IPS-NIHi7 (cell line): ENCODE results near the gene CEACAM7.
"Not testable (repeated sequence)": the region's sequence is repeated elsewhere in the genome, so short reads cannot be mapped to it uniquely, and the experiment has no call there.

Experiments
- DNase-seq: peaks from one replicate; pipeline ENCODE4 v3.0.0; 2012; ENCODE audit warnings: mixed read lengths; ENCODE audit errors: extremely low spot score

Gene CEACAM7

DNA sequence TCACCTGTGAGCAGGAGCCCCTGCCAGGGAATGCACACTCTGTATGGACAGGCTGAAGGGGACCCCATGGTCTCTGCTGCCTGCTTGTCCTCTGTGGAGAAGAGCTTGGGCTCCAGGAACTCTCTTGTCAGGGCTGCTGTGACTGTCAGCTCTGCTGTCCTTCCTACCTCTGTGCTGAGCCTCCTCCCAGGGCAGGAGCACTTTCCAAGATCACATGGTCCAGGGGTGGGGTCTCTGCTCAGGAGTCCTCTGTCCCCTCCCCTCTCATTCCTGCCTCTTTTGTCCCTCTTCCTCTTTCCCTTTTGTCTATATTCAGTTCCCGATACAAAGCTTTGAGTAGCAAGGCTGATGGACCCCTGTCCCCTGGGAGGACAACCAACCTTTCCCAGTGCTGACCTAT is at the start of gene CEACAM7:
CEACAM7 (minus strand) TSS at position 173 of the 400 bp plus-strand sequence; CDS start at position 68, 105 bp downstream.
- no peak for DNase-seq

DNA sequence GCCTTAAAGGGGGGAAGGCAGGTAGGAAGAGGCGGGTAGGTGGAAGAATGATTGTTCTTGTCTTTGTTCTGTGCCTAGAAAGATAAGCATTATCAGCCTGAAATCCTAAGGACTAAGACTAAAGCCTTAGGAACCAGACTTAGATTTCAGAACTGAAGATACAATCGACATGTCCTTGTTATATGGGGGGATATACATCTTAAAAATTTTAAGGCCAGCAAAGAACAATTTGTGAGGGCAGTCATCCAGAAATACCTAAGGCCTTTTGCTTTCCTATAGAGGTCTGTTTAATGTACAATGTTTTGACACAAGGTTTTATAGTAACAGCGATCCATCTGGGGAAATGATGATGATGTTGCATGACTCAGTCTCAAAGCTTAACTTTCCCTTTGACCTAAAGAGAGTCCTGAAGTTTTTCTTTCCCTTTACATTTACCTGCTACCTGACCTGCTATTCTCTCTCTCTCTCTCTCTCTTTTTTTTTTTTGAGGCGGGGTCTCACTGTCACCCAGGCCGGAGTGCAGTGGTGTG is 47.1 kb upstream of the CEACAM7 start:
- DNase-seq, result no peak

DNA sequence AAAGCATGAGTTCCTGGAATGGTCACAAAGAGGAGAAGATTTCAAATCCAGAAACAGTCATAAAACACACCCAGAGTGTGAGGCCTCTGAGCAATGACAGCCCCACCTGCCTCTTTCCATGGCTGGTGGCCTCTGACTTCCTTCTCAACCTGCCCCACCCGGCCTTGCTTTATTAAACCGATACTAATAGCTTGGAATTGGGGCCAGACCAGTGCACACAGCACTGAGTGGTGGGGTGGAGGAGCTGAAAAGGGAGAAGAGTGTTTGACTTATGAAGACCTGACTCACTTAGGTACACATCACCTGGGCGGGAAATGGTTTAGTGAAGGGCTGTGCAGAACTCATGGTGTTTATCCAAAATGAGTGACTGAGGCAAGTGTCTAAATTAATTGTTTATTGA is 46.5 kb upstream of the CEACAM7 start:
- DNase-seq, result no peak

DNA sequence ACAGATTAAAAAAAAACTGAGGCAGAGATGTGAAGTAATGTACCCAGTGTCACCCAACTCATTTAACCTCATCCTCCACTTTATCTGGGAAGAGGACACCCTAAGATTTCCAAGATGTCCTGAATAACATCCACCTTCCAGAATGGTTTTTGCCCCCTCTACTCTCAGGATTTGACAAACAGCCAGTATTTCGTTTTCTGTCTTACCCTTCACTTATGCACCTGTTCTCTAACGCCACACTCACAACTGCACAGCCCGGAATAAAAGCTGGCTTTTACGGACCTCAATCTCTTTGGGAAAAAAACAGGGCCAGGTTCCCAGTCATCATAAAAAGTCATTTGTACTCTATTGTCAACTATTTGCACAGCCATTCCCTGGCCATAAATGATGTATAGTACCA is 46.1 kb upstream of the CEACAM7 start:
- no peak for DNase-seq

GRCh38 chr19:41726493-41726892 is 38.4 kb upstream of the CEACAM7 start:
- DNase-seq, result no peak

GRCh38 chr19:41720103-41720502 is 32.0 kb upstream of the CEACAM7 start:
- no peak for DNase-seq

GRCh38 chr19:41718761-41719160 is 30.7 kb upstream of the CEACAM7 start:
- DNase-seq, result no peak

- DNase-seq, result no peak
These were observed 26.5 kb upstream of the CEACAM7 start for GRCh38 chr19:41714598-41714997.

DNA sequence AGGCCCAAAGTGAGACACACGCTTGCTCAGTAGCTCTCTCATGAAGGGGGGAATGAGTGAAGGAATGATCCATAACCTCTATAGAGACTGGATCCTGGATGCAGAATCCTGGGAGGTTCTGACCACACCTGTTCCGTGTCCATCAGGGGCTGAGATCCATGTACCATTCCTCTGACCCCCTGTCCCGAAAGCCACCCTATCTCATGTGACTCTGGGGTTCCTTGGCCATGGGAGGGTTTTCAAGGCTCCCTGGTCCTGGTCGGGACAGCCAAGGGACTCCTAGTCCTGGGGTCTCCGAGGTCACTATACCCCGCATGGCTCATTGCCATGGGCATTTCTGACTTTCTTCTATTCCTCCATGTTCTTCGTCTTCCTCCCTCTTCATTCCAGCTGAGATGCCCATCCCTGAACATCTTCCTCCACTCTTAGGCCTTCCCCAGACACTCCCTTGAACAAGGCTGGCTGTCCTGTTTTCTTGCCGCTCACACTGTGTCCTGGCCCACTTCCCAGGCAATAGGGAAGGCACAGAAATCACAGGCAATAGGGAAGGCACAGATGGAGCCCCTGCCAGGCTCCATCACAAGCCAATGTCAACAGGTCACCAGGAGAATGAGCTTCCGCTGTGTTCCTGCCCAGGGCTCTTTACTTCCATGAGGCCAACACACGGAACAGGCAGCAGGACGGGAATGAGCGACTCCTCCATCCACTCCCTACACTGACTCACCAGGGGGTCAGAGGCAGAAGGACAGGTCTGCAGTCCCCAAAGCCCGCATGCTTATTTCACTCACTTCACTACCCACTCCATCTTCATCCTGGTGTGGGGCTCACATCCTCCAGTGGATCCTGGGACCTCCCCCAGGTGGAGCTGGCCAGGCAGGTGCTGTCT is 23.5 kb upstream of the CEACAM7 start:
- no peak for DNase-seq

GRCh38 chr19:41709951-41710645 is 22.0 kb upstream of the CEACAM7 start:
- DNase-seq, result no peak

- DNase-seq, result not testable (repeated sequence)
These were observed 21.4 kb upstream of the CEACAM7 start for GRCh38 chr19:41709516-41709915.

DNA sequence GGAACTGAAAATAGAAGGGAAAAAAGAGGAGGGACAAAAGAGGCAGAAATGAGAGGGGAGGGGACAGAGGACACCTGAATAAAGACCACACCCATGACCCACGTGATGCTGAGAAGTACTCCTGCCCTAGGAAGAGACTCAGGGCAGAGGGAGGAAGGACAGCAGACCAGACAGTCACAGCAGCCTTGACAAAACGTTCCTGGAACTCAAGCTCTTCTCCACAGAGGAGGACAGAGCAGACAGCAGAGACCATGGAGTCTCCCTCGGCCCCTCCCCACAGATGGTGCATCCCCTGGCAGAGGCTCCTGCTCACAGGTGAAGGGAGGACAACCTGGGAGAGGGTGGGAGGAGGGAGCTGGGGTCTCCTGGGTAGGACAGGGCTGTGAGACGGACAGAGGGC is 20.4 kb upstream of the CEACAM7 start, which contains the start of gene CEACAM5:
CEACAM5 (plus strand) TSS at position 146 of the 400 bp plus-strand sequence; CDS start at position 252, 106 bp downstream.
- DNase-seq, result no peak

- no peak for DNase-seq
These were observed 19.9 kb upstream of the CEACAM7 start for GRCh38 chr19:41707871-41708371.

GRCh38 chr19:41707502-41707812 is 19.4 kb upstream of the CEACAM7 start:
- DNase-seq, result no peak

DNA sequence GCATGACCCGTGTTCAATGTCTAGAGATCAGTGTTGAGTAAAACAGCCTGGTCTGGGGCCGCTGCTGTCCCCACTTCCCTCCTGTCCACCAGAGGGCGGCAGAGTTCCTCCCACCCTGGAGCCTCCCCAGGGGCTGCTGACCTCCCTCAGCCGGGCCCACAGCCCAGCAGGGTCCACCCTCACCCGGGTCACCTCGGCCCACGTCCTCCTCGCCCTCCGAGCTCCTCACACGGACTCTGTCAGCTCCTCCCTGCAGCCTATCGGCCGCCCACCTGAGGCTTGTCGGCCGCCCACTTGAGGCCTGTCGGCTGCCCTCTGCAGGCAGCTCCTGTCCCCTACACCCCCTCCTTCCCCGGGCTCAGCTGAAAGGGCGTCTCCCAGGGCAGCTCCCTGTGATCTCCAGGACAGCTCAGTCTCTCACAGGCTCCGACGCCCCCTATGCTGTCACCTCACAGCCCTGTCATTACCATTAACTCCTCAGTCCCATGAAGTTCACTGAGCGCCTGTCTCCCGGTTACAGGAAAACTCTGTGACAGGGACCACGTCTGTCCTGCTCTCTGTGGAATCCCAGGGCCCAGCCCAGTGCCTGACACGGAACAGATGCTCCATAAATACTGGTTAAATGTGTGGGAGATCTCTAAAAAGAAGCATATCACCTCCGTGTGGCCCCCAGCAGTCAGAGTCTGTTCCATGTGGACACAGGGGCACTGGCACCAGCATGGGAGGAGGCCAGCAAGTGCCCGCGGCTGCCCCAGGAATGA is 18.9 kb upstream of the CEACAM7 start:
- peak; percentile 95 for DNase-seq

DNA sequence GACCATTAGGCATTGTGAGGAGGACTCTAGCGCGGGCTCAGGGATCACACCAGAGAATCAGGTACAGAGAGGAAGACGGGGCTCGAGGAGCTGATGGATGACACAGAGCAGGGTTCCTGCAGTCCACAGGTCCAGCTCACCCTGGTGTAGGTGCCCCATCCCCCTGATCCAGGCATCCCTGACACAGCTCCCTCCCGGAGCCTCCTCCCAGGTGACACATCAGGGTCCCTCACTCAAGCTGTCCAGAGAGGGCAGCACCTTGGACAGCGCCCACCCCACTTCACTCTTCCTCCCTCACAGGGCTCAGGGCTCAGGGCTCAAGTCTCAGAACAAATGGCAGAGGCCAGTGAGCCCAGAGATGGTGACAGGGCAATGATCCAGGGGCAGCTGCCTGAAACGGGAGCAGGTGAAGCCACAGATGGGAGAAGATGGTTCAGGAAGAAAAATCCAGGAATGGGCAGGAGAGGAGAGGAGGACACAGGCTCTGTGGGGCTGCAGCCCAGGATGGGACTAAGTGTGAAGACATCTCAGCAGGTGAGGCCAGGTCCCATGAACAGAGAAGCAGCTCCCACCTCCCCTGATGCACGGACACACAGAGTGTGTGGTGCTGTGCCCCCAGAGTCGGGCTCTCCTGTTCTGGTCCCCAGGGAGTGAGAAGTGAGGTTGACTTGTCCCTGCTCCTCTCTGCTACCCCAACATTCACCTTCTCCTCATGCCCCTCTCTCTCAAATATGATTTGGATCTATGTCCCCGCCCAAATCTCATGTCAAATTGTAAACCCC is 17.5 kb upstream of the CEACAM7 start:
- DNase-seq, result peak; percentile 56

DNA sequence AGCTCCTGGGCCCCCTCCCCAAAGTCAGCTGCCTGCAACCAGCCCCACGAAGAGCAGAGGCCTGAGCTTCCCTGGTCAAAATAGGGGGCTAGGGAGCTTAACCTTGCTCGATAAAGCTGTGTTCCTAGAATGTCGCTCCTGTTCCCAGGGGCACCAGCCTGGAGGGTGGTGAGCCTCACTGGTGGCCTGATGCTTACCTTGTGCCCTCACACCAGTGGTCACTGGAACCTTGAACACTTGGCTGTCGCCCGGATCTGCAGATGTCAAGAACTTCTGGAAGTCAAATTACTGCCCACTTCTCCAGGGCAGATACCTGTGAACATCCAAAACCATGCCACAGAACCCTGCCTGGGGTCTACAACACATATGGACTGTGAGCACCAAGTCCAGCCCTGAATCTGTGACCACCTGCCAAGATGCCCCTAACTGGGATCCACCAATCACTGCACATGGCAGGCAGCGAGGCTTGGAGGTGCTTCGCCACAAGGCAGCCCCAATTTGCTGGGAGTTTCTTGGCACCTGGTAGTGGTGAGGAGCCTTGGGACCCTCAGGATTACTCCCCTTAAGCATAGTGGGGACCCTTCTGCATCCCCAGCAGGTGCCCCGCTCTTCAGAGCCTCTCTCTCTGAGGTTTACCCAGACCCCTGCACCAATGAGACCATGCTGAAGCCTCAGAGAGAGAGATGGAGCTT is 15.7 kb upstream of the CEACAM7 start:
- DNase-seq, result no peak

DNA sequence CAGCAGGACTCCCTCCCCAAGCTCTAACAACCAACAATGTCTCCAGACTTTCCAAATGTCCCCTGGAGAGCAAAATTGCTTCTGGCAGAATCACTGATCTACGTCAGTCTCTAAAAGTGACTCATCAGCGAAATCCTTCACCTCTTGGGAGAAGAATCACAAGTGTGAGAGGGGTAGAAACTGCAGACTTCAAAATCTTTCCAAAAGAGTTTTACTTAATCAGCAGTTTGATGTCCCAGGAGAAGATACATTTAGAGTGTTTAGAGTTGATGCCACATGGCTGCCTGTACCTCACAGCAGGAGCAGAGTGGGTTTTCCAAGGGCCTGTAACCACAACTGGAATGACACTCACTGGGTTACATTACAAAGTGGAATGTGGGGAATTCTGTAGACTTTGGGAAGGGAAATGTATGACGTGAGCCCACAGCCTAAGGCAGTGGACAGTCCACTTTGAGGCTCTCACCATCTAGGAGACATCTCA is 14.1 kb upstream of the CEACAM7 start:
- DNase-seq, result no peak

GRCh38 chr19:41701401-41702075 is 13.5 kb upstream of the CEACAM7 start:
- no peak for DNase-seq
